GM12878 (cell line): Measurements from ENCODE around the gene SCGB3A1. TPM values are rescaled to one million over a fixed set of nuclear protein-coding genes. Genes with fewer than 3 reads are reported as not detected.

Experiments used
- ATAC-seq: fragments of 200-7000 bp; cut with Tn5 transposase; 3 replicates; pipeline ENCODE4 v1.9.1; 2020; ENCODE audit warnings: mild to moderate bottlenecking, moderate library complexity
- BruUV-seq: library from RNA; stranded (reverse); fragments of 400-500 nt; replicated peaks from 2 replicates; lab custom pipeline; 2021; lab: Mats Ljungman, UMichigan
- CTCF ChIA-PET: fragments of 300-600 bp; sonication (Branson Sonifier 250); formaldehyde crosslinking; extraction: SDS; loops from one replicate; lab custom pipeline; 2021; ENCODE audit warnings: inconsistent platforms; lab: Yijun Ruan, JAX
- POLR2A ChIA-PET: fragments of 350-600 bp; formaldehyde crosslinking; extraction: SDS; loops from one replicate; lab custom pipeline; 2021; ENCODE audit warnings: inconsistent platforms; lab: Charles Lee
- RAD21 ChIA-PET: fragments of 300-600 bp; sonication (Branson Sonifier 250); formaldehyde crosslinking; loops from one replicate; lab custom pipeline; 2023; ENCODE audit warnings: antibody characterized with exemption; ENCODE audit not compliant: unreplicated experiment; lab: Charles Lee
- SMC1A ChIA-PET: fragments of 300-600 bp; sonication (Branson Sonifier 250); formaldehyde crosslinking; loops from one replicate; lab custom pipeline; 2023; ENCODE audit not compliant: unreplicated experiment, uncharacterized antibody; lab: Charles Lee
- DNase-seq: peaks from one replicate; pipeline ENCODE4 v3.0.0-alpha.2; 2011; ENCODE audit warnings: low read depth, low spot score
- FAIRE-seq: peaks from 3 replicates; lab custom pipeline; 2011; peaks lifted over from hg19 to GRCh38; lab: Jason Lieb, UNC
- H2AFZ ChIP-seq: 2 replicates; pipeline ENCODE4 v1.6.0; 2011; ENCODE audit warnings: low read depth, low read length, control low read depth; ENCODE audit not compliant: control insufficient read depth
- H3K27ac ChIP-seq: 2 replicates; pipeline ENCODE4 v1.5.1; 2011; ENCODE audit warnings: control low read depth; ENCODE audit not compliant: control insufficient read depth, insufficient read depth
- H3K27me3 ChIP-seq, 2 experiments: replicated peaks in 1 of 2; 2 replicates each; pipeline versions ENCODE4 v1.6.0 to v1.6.1; 2011; ENCODE audit warnings: low read length in 1 of 2; ENCODE audit not compliant: control insufficient read depth in 2 of 2, insufficient read depth in 2 of 2
- H3K36me3 ChIP-seq, 2 experiments: 2 replicates each; pipeline ENCODE4 v1.5.1; 2011; ENCODE audit warnings: low read length in 1 of 2; ENCODE audit not compliant: control insufficient read depth in 2 of 2, insufficient read depth in 2 of 2
- H3K4me1 ChIP-seq: 2 replicates; pipeline ENCODE4 v1.6.1; 2011; ENCODE audit warnings: mild to moderate bottlenecking, low read length, moderate library complexity, mixed read lengths; ENCODE audit not compliant: control insufficient read depth, insufficient read depth
- H3K4me2 ChIP-seq: 2 replicates; pipeline ENCODE4 v1.6.0; 2011; ENCODE audit warnings: control low read depth; ENCODE audit not compliant: control insufficient read depth, insufficient read depth
- H3K4me3 ChIP-seq: fragments of 200-600 bp; sonication (generic); 2 replicates; pipeline ENCODE4 v1.5.1; 2016
- H3K79me2 ChIP-seq: 2 replicates; pipeline ENCODE4 v1.6.0; 2011; ENCODE audit warnings: low read length; ENCODE audit not compliant: control insufficient read depth, insufficient read depth
- H3K9ac ChIP-seq: 2 replicates; pipeline ENCODE4 v1.8.0; 2011; ENCODE audit warnings: low read length, control low read depth, mixed read lengths; ENCODE audit not compliant: control insufficient read depth, insufficient read depth
- H3K9me3 ChIP-seq: replicated peaks from 3 replicates; pipeline ENCODE4 v1.5.1; 2011; ENCODE audit warnings: mild to moderate bottlenecking, low read length; ENCODE audit not compliant: control insufficient read depth, insufficient read depth
- H4K20me1 ChIP-seq: 2 replicates; pipeline ENCODE4 v1.6.0; 2011; ENCODE audit not compliant: control insufficient read depth, insufficient read depth
- BHLHE40 ChIP-seq, 2 experiments: fragments of 450-650 bp in 1 of 2; IDR thresholded peaks; 2 replicates each; pipeline ENCODE4 v1.6.1; 2011 to 2017; ENCODE audit warnings: low read depth in 2 of 2, borderline replicate concordance in 1 of 2, improper control_type of control experiment in 1 of 2, low read length in 1 of 2, mild to moderate bottlenecking in 1 of 2
- CBX3 ChIP-seq: fragments of 200-600 bp; sonication (generic); IDR thresholded peaks from 2 replicates; pipeline ENCODE4 v1.6.1; 2016; ENCODE audit warnings: low read depth, borderline replicate concordance
- EGR1 ChIP-seq, 2 experiments: IDR thresholded peaks; 1 replicate in 1 of 2; 2 replicates in 1 of 2; pipeline ENCODE4 v1.6.1; 2011 to 2012; ENCODE audit warnings: low read depth in 2 of 2, low read length in 2 of 2, borderline replicate concordance in 1 of 2, mild to moderate bottlenecking in 1 of 2, moderate library complexity in 1 of 2
- EP300 ChIP-seq, 2 experiments: fragments of 150-350 bp in 1 of 2; IDR thresholded peaks; 2 replicates each; pipeline ENCODE4 v1.6.1; 2011 to 2012; ENCODE audit warnings: low read depth in 2 of 2, low read length in 2 of 2, borderline replicate concordance in 1 of 2, improper control_type of control experiment in 1 of 2, inconsistent platforms in 1 of 2; ENCODE audit not compliant: control insufficient read depth in 1 of 2
- ESRRA ChIP-seq: IDR thresholded peaks from 2 replicates; pipeline ENCODE4 v1.6.1; 2012; ENCODE audit warnings: mild to moderate bottlenecking, low read length, improper control_type of control experiment
- HDAC6 ChIP-seq: fragments of 200-600 bp; sonication (generic); IDR thresholded peaks from one replicate; pipeline ENCODE4 v1.8.0; 2017; ENCODE audit warnings: antibody characterized with exemption; ENCODE audit not compliant: unreplicated experiment
- MYC ChIP-seq: IDR thresholded peaks from 2 replicates; pipeline ENCODE4 v1.6.1; 2011; ENCODE audit warnings: mild to moderate bottlenecking, low read length, moderate library complexity, inconsistent platforms; ENCODE audit not compliant: insufficient read depth, insufficient replicate concordance, insufficient read length, severe bottlenecking
- RAD21 ChIP-seq: IDR thresholded peaks from 2 replicates; pipeline ENCODE4 v1.6.1; 2011; ENCODE audit warnings: mild to moderate bottlenecking, low read depth, low read length, moderate library complexity; ENCODE audit not compliant: insufficient read depth
- SMAD1 ChIP-seq: fragments of 450-650 bp; IDR thresholded peaks from 2 replicates; pipeline ENCODE4 v1.6.1; 2018; ENCODE audit warnings: mild to moderate bottlenecking, low read depth; ENCODE audit not compliant: partially characterized antibody
- YBX1 ChIP-seq: fragments of 450-650 bp; IDR thresholded peaks from 2 replicates; pipeline ENCODE4 v1.6.1; 2016; ENCODE audit warnings: antibody characterized with exemption
- ZNF384 ChIP-seq: IDR thresholded peaks from 2 replicates; pipeline ENCODE4 v1.6.1; 2012; ENCODE audit warnings: low read depth, mild to moderate bottlenecking, low read length, improper control_type of control experiment, borderline replicate concordance
- WGBS: methylation state at CpG from one replicate; pipeline ENCODE4 v1.1.6; 2016; ENCODE audit warnings: low lambda C conversion rate; ENCODE audit not compliant: insufficient replicate concordance, insufficient coverage; ENCODE audit errors: missing lambda C conversion rate; 5-methylcytosine and 5-hydroxymethylcytosine counted together
- in situ Hi-C: fragments of 300-500 bp; cut with MboI; formaldehyde crosslinking; loops from 9 replicates; pipeline ENCODE4 v1.14.3; 2018; ENCODE audit warnings: mixed read lengths
- intact Hi-C: fragments of 100-400 bp; cut with micrococcal nuclease; formaldehyde crosslinking; loops from one replicate; pipeline ENCODE4 v1.14.2; 2022; ENCODE audit not compliant: unreplicated experiment
- polyA plus RNA-seq, 11 experiments: library from polyadenylated mRNA; depleted of rRNA in 4 of 11; unstranded in 6 of 11; stranded (reverse) in 5 of 11; fragments of >200 nt; fragmentation: Nextera tagmentation in 4 of 11; fragmentation: Illumina TruSeq in 1 of 11; extraction: Ambion mirVana in 4 of 11; extraction: Trizol in 1 of 11; gene quantifications; 1 replicate in 1 of 11; 2 replicates in 10 of 11; pipeline versions ENCODE4 v1.2.1 to v1.2.3, GENCODE V29; 2011 to 2016; ENCODE audit warnings: inconsistent platforms in 2 of 11, missing spikeins in 2 of 11, low read depth in 1 of 11
- total RNA-seq, 4 experiments: library from RNA; depleted of rRNA in 3 of 4; stranded (reverse); fragments of >200 nt in 3 of 4; fragmentation: Illumina TruSeq in 1 of 4; extraction: Trizol in 1 of 4; gene quantifications; 2 replicates each; pipeline versions ENCODE4 v1.2.1 to v1.2.3, GENCODE V29; 2013 to 2021
- TF ChIP-seq, protein P1 (sequence below): IDR thresholded peaks from 2 replicates; pipeline ENCODE4 v1.6.1; 2012; ENCODE audit warnings: low read depth, low read length, improper control_type of control experiment
- TF ChIP-seq, protein P2 (sequence below): IDR thresholded peaks from 2 replicates; pipeline ENCODE4 v1.6.1; 2011; ENCODE audit warnings: mild to moderate bottlenecking, low read depth, low read length, moderate library complexity; ENCODE audit not compliant: insufficient replicate concordance

SCGB3A1 gene
- total and polyA plus RNA-seq, 10 of the 15 experiments (the other 5 are each of a cell fraction or from before 2014, with no cell fraction given): 0.46 TPM; not detected in 9

DNA sequence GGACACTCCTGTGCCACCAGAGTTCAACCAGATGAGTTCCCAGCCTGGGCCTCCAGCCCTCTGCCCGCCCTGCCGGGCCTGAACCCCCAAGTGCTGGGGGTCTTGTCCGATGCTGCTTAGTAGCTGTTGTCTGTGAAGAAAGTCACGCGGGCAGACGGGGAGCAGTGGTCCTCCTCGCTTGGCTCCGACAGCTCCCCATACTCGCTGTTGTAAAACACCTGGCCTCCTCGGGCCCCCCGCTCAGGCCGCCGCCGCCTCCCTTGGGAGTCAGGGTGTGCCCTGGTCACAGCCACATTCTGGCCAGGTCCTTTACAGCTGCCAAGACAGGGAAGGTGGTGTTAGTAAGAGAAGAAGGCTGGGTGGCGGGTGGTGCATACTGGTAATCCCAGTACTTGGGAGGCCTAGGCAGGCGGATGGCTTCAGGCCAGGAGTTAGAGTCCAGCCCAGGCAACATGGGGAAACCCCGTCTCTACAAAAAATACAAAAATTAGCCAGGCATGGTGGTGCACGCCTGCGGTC, 11.8 kb upstream of the SCGB3A1 start:
- TF ChIP-seq RAD21: no peak
- TF ChIP-seq SMAD1: no peak
- no peak for TF ChIP-seq MYC
- TF ChIP-seq, protein P1, sequence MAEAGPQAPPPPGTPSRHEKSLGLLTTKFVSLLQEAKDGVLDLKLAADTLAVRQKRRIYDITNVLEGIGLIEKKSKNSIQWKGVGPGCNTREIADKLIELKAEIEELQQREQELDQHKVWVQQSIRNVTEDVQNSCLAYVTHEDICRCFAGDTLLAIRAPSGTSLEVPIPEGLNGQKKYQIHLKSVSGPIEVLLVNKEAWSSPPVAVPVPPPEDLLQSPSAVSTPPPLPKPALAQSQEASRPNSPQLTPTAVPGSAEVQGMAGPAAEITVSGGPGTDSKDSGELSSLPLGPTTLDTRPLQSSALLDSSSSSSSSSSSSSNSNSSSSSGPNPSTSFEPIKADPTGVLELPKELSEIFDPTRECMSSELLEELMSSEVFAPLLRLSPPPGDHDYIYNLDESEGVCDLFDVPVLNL: no peak
- TF ChIP-seq, all 136 proteins: peak for 0
- Histone ChIP-seq H3K27me3 (no peaks in the 10 kb centered on the region), H2AFZ (no peak overlapping the region), H3K79me2 (no peaks in the 10 kb centered on the region), H3K27ac (no peak overlapping the region), H3K4me1 (no peaks in the 10 kb centered on the region), H3K4me2 (no peak overlapping the region), H4K20me1 (no peaks in the 10 kb centered on the region; the same call in 1 of the 2 replicates), H3K4me3 (no peak overlapping the region), H3K9ac (no peak overlapping the region), H3K9me3 (no peaks in the 10 kb centered on the region), H3K36me3 (no peaks in the 10 kb centered on the region)
- POLR2A ChIA-PET: no interaction called here
- CTCF ChIA-PET: no interaction called here
- ATAC-seq: no peak
- RAD21 ChIA-PET: no interaction called here
- no peak for DNase-seq
- FAIRE-seq: no peak
- no TSS peak for BruUV-seq
- SMC1A ChIA-PET: no interaction called here
- in situ Hi-C loops: no loop called here
- intact Hi-C loops: loop anchor here (10.0 kb wide), 1 partner anchor 478 kb away; no protein-coding TSS in a partner anchor
- WGBS: 68% methylated on average over 19 of the region's 19 CpGs

DNA sequence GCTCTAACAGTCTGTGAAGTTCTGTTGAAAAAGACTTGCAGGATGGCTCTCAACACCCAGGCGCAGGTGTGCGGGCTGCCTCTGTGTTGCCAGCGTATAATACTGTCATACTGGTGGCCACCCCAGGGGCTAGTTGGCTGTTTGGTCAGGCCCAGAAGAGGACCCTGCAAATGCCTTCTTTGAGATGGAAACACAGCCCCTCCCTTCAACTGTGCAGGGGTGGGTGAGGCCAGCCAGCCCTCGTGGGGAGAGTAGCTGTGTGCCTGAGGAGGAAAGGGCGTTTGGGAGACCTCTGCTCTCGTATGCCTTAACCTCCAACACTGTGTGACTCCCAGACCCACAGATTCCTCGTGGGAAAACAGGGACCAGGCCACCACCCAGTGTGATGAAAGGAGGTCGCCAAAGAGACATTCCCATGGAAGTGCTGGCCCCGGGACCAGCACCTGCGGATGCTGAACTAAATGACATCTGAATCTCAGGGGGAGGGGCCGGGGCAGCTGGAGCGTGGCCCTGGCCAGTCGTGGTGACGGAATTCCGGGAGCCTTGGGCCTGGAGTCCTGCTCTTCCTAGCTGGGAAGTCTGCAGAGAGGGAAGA, 11.3 kb upstream of the SCGB3A1 start:
- ChIA-PET SMC1A (no interaction called here), POLR2A (no interaction called here), CTCF (interaction anchor here (0.9 kb wide), 1 partner anchor 10 kb away, joined by 3 read pairs; no protein-coding TSS in a partner anchor), RAD21 (no interaction called here)
- Histone ChIP-seq H3K36me3 (no peaks in the 10 kb centered on the region), H3K27ac (no peak overlapping the region), H4K20me1 (no peaks in the 10 kb centered on the region; the same call in 1 of the 2 replicates), H3K9ac (no peak overlapping the region), H3K9me3 (no peaks in the 10 kb centered on the region), H3K79me2 (no peaks in the 10 kb centered on the region), H3K4me2 (no peak overlapping the region), H2AFZ (no peak overlapping the region), H3K4me3 (no peak overlapping the region), H3K4me1 (no peaks in the 10 kb centered on the region), H3K27me3 (no peaks in the 10 kb centered on the region)
- intact Hi-C loops: loop anchor here (10.0 kb wide), 1 partner anchor 478 kb away; no protein-coding TSS in a partner anchor
- ATAC-seq (no peak), DNase-seq (no peak), FAIRE-seq (no peak)
- no TSS peak for BruUV-seq
- 18% methylated on average over 15 of the region's 15 CpGs for WGBS
- in situ Hi-C loops: no loop called here
- TF ChIP-seq EP300 (IDR thresholded peaks at IDR 0.05; ENCODE audit: borderline replicate concordance in 1 of 2, control insufficient read depth in 1 of 2, low read depth in 2 of 2, low read length in 2 of 2): no peak
- TF ChIP-seq, protein P2, sequence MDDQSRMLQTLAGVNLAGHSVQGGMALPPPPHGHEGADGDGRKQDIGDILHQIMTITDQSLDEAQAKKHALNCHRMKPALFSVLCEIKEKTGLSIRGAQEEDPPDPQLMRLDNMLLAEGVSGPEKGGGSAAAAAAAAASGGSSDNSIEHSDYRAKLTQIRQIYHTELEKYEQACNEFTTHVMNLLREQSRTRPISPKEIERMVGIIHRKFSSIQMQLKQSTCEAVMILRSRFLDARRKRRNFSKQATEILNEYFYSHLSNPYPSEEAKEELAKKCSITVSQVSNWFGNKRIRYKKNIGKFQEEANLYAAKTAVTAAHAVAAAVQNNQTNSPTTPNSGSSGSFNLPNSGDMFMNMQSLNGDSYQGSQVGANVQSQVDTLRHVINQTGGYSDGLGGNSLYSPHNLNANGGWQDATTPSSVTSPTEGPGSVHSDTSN: no peak
- no peak for TF ChIP-seq BHLHE40 (IDR thresholded peaks at IDR 0.05; ENCODE audit: borderline replicate concordance in 1 of 2, low read depth in 2 of 2, low read length in 1 of 2)
- no peak for TF ChIP-seq ESRRA
- TF ChIP-seq EGR1 (IDR thresholded peaks at IDR 0.05; ENCODE audit: borderline replicate concordance in 1 of 2, low read depth in 2 of 2, low read length in 2 of 2): no peak
- TF ChIP-seq YBX1: no peak
- TF ChIP-seq ZNF384: no peak
- TF ChIP-seq CBX3: no peak
- no peak for TF ChIP-seq HDAC6
